NCI-H146 treated with DMSO at 0.1 percent for 48 hours (cell line): Measurements from ENCODE around the gene FRMD8.

Experiments used
- DNase-seq: peaks from one replicate; lab custom pipeline; 2025; ENCODE audit not compliant: unreplicated experiment; lab: John Stamatoyannopoulos, UW

FRMD8 gene

DNA sequence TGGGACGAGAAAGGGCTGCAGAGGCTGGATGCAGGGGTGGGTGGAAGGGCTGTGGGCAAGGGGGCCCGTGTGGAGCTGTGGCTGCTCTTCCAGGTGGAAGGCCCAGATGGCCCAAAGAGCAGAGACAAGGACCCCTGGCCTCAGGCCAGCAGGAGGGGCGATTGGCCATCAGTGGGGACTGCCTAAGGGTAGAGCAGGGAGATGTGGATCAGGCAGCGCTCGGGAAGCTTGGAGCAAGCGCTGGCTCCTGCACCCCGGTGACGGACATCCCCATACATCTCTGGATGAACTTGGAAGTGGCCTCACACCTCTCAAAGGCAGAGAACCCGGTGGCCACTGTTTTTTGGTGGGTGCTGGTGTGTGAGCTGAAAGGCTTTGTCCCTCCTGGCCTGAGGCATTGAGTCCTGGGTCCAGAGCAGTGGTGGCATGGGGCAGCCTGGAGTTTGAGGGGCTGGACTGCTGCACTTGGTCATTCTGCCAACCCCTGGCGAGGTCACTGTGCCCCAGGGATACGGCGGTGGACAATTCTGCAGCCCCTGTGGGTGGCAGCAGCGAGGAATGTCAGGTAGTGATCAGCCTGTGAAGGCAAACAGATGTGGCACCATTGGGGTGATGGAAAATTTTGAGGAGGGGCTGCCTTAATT is 5.9 kb downstream of the FRMD8 start:
- DNase-seq: no peak

- no peak for DNase-seq
Observed at GRCh38 chr11:65392899-65393298, 6.5 kb downstream of the FRMD8 start.

DNA sequence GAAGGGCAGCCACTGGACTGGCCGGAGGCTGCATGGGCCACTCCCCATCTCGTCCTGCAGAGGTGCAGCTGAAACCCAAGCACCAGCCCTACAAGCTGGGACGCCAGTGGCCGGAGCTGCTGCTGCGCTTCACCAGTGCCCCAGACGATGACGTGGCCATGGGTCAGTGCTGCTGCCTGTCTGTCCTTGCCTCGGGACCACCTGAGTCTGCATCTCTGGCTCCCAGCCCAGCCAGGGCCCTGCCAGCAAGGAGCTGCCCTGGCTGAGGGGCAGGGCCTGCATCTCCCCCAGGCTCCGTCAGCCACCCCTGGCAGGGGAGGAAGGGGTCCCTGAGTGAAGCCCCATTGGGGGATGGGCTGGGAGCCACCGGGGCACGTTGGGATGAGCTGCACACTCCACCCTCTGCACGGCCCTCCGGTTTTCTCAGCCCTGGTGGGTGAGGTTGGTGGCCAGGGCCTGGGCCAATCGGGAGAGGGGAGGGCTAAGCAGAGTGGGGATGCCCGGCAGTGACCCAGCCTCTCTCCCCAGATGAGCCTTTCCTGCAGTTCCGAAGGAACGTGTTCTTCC is 7.2 kb downstream of the FRMD8 start:
- DNase-seq: no peak

- no peak for DNase-seq
Observed at GRCh38 chr11:65394125-65394536, 7.7 kb downstream of the FRMD8 start.

DNA sequence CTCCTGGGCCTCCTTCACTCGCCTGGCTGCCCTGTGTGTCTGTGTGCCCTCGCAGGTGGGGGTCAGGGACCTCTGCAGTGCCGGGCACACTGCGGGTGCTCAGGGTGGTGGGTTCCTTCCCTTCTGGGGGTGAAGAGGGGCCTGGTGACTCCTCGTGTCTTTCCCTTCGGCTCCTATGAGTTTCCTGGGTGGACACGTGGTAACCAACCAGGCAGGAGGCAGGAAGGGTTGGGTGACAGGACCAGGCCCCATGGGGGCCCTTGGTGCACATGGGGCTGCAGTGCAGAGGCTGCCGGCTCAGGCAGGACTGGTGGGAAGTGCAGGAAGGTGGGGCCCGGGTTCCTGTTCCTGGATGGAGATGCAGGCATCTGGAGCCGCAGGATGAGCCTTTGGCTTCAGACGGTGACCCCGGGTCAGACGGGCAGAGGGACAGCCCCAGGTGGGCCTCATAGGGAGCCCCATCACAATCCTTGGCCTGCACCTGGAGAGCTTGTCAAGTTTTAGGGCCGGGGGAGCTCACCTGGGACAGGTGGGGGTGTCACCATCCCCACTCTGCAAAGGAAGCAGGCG is 9.6 kb downstream of the FRMD8 start:
- no peak for DNase-seq

DNA sequence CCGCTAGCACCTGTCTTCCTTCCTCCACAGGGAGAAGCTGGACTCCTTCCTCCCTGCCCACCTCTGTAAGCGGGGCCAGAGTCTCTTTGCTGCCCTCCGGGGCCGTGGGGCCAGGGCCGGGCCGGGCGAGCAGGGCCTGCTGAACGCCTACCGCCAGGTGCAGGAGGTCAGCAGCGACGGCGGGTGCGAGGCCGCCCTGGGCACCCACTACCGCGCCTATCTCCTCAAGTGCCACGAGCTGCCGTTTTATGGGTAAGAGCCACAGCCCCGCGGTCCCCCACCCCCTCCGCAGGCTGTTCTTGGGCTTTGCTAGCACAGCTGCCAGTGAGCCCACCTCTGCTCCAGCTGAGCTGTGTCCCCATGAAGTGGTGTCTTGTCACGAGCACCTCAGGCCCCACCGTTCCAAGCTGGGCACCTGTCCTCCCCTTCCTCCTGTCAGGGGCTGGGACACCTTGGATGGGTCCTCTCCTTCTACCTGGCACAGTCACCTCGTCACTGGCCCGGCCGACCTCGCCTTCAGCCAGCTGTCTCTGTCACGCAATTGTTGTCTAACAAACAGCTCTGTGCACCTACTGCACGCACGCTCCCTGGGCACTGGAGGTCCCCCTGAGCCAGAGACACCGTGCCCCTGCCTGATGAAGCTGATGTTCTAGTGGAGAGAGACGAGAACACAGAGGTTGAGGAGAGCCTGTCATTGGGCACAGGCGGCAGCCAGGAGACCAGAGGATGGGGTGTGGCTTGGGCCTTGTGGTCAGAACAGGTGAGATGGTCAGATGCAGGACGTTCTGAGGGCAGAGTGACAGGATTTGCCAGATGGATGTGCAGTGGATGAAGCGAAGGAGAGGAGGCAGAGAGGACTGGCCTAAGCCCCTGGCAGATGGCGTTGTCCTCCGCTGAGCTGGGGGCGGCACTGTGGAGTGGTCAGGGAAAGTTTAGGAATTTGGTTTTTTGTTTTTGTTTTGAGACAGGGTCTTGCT is 10.6 kb downstream of the FRMD8 start:
- DNase-seq: no peak

- no peak for DNase-seq
Observed at GRCh38 chr11:65398362-65398910, 12.0 kb downstream of the FRMD8 start.

GRCh38 chr11:65399249-65399648 is 12.8 kb downstream of the FRMD8 start:
- no peak for DNase-seq

DNA sequence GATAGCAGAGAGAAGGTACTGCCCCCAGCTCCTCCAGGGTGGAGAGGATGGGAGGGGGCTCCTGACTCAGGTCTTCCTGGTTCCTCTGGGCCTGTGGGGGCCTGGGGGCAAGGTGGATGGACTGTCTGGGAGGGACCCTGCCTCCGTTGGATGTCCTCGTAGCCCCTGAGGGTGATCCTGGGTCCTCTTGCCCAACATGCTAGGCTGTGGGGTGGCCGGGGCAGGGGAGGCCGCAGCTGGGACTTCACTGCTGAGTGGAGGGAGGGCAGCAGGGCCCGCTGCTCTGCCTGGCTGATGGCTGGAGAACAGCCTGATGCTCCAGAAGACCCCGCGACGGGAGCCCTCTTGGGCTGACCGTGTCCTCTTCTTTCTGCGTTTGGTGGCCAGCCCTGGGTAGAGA is 13.4 kb downstream of the FRMD8 start:
- no peak for DNase-seq

DNA sequence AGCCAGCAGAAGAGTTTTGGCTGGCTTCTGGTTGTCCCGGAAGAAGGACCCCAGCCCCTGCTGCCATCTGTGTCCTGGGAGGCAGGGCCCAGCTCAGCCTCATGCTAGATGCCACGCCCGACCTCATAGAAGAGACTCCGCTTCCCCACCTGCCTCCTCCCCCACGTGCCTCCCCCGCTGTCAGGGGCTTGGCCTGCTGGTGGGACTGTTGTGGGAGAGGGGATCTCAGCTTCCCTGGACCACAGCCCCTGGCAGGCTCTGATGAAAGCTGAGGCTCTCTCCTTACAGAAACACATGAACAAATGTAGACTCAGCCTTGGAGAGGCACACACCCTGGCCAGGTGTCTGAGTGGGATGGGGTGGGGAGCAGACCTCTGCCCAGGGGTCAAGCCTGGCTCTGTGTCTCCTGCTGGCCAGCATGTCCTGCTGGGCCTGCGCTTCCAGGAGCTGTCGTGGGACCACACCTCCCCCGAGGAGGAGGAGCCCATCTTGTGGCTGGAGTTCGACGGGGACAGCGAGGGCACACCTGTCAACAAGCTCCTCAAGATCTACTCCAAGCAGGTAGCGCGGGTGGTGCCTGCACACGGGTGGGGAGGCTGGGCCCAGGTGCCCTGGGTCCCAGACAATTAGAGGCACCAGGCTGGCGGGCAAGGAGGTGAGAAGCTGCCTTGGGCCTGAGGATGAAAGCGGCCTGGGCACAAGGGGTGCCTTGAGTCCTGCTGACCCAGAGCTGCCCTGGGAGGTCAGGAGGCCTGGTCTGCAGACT is 14.1 kb downstream of the FRMD8 start:
- no peak for DNase-seq

DNA sequence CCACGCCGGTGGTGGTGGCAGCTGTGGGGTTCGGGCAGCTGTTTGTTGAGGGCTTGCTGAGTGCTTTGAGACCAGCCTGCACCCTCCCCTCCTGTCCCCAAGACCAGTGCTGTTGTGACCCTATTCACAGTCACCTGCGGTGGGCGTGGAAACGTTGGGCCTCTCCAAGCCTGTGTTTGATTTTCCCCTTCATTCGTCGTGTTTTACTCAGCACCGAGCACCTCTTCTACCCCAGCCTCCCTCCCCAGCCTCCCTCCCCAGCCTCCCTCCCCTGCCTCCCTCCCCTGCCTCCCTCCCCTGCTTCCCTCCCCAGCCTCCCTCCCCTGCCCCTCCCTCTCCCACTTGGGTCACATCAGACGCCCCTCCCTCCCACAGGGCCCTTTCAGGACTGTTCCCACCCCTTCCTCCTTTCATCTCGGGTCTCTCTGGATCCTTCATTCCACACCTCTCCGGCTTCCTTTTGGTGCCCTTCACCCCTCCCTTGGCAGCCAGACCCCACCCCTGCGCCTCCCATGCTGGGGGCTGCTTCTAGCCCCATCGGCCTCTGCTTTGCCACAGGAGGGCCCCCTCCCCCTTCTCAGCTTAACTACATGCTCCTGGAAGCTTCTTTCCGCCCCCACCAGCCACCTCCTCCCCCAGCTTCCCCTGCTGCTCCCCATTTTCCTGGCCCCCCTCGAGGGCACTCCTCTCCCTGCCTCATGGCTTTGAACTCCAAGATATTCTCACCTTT is 14.8 kb downstream of the FRMD8 start:
- DNase-seq: no peak

- no peak for DNase-seq
Observed at GRCh38 chr11:65401803-65402248, 15.4 kb downstream of the FRMD8 start.

DNA sequence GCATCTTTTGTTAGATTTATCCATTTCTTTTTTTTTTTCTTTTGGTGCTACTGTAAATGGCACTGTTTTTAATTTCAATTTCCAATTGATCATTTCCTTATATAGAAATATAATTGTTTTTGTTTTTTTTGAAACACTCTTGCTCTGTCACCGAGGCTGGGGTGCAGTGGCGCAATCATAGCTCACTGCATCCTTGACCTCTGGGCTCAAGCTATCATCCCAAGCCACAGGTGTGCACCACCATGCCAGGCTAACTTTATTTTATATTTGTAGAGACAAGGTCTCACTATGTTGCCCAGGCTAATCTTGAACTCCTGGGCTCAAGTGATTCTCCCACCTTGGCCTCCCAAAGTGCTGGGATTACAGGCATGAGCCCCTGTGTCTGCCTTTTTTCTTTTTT is 16.4 kb downstream of the FRMD8 start:
- DNase-seq: no peak

GRCh38 chr11:65403607-65404121 is 17.2 kb downstream of the FRMD8 start:
- DNase-seq: no peak

DNA sequence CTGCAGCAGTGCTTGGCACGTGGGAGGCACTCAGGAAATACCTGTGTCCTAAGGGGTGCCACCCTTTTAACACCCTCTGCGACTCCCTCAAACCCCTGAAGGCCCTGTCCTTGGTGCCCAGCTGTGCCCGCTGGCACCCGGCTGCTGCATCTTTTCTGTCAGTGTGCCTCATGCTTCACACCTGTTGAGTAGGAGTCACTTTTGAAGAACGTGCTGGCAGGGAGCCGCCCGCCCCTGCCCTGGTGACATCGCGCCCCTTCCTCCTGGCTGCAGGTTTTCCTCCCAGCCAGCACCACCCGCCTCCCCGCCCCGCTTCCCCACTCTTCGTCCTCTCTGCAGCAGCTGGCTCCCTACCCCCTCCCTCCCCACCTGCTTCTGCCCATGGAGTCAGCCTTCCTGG is 17.8 kb downstream of the FRMD8 start:
- DNase-seq: no peak

DNA sequence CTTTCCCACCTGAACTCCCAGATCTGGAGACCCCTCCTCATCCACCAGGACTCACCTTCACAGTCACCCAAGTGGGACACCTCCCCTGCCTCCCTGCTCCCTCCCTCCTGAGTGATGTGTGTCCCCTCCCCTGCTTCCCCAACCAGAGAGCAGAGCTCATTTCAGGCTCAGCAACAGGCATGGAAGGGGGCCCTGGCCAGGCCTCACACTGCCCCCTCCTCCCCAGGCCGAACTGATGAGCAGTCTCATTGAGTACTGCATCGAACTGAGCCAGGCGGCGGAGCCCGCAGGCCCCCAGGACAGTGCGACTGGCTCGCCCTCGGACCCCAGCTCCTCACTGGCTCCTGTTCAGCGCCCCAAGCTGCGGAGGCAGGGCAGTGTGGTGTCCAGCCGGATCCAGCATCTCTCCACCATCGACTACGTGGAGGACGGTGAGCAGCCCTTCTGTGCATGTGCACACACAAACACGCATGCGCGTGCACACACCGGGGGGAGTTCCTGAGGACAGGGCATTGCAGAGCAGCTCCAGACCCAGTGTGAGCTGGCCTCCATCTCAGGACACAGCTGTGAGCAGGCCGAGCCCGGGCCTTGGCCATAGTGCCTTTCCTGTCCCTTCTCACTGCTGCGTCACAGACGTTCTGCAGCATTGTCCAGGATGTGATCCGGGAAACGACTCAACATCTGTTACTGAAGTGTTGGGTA is 18.4 kb downstream of the FRMD8 start:
- DNase-seq: no peak

GRCh38 chr11:65410936-65411680 is 24.7 kb downstream of the FRMD8 start:
- DNase-seq: no peak

GRCh38 chr11:65411681-65412070 is 25.2 kb downstream of the FRMD8 start:
- no peak for DNase-seq
